DMS114 treated with DMSO at 0.1 percent for 48 hours (cell line): ENCODE measurements around the gene UBFD1.
"Not testable (repeated sequence)": the region's sequence is repeated elsewhere in the genome, so short reads cannot be mapped to it uniquely, and the experiment has no call there.

Experiments used
- DNase-seq: peaks from one replicate; lab custom pipeline; 2025; ENCODE audit not compliant: unreplicated experiment; lab: John Stamatoyannopoulos, UW

UBFD1 gene

DNA sequence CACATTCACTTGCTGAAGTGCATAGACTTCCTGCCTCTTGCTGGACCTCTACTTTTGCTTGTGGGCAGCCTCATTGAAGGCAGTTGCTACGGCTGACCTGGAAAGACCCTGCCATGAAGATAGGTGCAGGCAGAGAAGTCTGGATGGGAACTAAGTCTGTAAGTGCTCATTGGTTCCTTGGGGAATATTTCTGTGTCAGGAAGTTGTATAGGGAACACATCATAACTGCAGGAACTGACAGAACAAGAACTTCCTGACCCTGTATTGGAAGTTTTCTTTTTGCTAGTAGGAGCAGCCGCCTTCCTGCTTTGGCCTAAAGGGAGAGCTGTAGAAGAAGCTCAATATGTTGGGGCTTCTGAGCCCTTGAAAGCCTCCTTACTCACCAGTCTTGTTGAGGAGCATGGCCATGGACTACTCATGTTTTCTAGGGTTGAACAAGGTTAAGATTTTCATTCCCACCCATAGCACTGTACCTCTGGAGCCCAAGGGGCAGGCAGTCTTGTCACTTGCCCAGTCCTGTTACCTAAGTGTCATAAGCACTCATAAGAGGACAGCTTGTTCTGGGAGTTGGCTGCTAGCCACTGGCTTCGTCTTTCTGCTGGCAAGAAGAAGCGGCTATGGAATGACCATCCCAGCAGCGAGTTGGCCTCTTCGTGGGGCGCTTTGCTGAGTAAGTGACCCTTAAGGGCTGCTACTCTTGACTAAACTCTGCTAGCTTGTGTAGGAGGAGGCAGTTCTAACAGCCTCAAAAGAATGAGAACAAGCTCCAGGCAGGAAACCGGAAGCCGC lies 7.2 kb downstream of the UBFD1 start:
- no peak for DNase-seq

DNA sequence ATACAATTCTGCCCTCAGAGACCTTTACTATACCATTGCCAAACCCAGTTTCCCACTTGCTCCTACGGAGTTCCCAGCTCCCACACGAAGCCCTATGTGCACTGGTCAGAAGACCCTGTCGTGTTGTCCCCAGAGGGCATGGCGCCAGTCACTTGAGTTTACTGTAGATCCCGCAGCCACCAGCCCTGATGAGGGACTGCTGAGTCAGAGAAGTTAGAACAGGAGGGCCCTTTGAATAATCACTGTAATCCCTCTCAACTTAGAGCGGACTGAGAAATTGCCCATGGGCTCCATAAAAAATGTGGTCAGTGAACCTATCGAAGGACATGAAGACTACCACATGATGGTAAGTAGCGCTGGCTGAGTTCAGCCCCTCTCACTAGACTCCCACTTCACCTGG lies 9.2 kb downstream of the UBFD1 start:
- no peak for DNase-seq

DNA sequence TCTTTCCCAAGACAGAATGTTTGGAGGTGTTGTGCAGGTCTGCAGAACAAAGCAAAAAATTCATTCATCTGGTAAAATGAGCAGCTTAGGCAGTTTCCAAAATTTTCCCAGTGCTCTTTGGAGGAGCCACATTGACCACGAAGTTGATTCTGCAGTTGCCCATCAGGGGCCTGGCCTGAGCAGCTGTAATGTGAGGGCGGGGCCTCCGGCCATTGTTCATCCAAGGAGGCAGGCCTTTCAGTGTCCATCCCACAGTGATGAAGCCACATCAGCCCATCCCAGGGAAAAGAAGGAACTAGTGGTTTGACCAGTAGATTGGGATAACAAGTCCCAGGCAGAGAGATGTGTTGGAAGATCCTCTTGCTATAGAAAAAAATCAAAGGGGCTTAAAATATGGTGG lies 10.1 kb downstream of the UBFD1 start:
- no peak for DNase-seq

DNA sequence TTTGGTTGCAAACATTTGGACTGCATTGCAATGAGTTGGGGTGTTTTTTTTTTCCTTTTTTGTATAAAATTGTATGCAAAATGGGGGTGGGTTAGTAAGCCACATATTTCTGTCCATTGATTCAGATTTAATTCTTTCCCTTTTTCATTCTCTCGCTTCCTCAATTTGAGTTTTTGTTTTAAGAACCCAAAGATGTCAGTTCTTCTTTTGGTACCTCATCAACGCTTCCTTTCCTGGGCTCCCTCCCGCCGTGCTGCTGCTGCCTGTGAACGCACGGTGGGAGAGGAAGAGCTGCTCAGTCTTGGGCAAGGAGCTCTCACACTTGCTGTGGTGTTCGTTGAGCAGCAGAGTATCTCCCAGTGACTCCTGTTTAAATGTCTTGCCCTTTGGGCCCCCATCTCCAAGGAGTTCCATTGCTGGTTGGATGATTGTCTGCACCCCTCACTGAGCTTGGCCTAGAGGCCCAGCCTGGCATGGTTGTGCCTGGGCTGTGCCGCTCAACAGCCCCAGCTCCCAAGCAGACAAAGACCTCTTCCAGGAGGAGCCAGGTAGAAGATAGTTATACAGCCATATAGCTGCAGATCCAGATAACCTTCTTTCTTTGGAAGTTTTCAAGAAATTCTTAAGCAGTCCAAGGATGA lies 13.6 kb downstream of the UBFD1 start:
- DNase-seq = no peak

DNA sequence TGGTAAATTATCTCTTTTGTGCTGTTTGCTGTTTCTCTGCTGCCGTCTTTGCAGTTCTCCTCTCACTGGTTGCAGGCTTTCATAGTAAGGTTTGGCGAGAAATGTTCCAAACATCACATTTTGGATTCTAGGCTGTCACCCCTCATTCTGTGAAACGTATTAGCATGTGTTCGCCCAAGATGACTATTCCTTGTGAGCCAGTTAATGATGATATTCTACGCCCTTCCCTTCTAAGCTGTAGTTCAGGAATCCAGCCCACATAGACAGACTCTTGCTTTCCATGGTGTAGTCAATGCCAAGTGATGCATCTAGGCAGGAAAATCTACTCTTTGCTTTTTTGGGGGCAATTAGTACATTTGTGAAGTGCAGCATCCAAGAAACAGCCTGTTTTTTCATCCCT lies 14.4 kb downstream of the UBFD1 start:
- no peak for DNase-seq

DNA sequence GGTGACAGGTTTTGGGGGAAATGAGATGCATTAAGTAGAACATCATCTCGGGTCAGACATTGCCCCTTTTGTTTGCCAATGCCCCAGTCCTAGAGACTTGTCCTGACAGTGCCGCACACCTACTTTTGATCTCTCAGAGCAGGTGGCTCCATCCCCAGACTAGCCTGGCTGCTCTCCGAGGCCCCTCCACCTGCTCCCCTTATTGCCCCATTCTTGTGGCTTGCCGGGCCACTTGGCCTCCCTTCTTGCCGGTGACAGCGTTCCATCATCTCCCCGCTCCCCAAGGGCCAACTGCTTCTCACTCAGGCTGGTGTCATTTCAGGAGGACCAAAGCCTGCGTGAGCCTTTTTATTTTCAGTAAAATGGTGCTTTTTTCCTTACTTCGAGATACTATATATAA lies 14.9 kb downstream of the UBFD1 start:
- DNase-seq = no peak

DNA sequence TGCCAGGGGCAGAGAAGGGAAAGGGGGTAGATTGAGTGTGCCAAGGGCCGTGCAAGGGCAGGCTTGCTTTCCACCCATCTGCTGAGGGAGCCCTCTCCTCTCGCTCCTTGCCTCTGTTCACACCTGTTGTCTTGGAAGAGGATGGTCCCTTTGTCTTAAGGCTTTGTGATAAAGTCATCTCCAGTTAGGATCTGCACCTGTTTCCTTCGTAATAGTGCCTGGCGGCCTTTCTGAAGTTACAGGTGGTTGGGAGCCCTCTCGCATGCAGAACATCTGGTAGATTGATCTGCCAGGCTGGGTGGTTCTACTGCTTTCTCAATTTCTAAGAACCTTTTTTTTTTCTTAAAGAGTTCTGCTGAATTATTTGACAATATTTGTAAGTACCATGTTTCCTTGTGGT lies 16.3 kb downstream of the UBFD1 start:
- DNase-seq = no peak

DNA sequence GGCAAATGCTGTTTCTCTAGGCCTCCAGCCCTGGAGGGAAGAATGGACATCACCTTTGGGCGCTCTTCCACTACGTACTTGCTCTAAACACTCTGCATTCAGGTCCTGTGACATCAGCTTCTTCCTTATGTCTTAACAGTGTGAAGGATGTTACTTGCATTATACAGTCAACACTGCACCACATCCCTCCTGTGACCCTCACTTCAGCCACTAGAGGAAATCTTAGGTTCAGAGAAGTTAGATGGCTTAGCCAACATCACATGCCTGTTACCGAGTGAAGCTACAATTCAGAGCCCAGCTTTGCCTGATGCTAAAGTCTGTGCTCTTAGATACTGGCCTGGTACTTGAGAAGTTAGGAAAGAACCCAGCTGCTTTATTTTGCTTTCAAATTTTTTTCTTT lies 18.3 kb downstream of the UBFD1 start:
- DNase-seq = no peak

DNA sequence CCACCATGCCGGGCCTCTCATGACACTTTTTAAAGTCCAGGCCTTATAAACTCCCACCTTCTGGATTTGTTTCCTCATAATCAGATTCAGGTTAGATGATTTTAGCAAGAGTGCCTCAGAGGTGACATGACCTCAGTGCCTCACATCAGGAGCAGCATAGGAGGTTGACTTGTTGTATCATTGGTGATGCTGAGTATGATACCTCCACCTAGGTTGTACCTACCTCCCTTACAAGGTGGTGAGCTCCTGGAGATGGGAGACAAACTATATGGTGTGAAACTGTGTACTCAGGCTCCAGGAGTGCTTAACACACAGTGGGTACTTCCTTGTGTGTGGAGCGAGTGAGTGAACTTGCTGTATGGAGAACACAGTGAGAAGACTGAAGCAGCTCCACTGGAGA lies 20.0 kb downstream of the UBFD1 start:
- DNase-seq = no peak

DNA sequence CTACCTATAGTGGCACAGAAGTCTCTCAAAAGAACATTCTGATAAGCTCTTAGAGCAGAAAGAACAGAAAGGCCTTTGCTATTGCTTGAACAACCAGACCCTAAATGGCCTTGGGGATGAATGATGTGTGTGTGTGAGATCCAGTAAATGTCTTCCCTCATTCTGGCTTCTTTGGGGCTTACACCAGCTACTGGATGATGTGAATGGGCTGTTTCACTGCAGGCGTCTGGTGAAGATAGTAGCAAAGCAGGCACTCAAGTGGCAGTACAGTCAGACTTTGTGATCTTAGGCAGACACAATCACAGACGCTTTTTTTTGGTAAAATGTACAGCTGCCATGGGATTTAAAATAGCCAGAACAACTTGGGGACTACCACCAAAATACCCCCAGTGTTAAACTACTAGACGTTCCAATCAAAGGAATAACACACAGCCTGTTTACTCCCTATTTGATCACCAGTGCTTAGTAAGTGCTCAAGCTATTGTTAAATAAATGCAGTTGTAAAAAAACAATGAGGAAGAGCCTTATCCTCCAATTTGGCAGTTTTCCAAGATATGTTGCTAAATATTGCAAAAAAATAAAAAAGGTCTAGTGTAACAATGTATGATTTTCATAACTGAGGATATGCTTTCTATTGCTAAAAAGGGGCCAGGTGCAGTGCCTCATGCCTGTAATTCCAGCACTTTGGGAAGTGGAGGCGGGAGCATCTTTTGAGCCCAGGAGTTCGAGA lies 20.7 kb downstream of the UBFD1 start:
- no peak for DNase-seq

DNA sequence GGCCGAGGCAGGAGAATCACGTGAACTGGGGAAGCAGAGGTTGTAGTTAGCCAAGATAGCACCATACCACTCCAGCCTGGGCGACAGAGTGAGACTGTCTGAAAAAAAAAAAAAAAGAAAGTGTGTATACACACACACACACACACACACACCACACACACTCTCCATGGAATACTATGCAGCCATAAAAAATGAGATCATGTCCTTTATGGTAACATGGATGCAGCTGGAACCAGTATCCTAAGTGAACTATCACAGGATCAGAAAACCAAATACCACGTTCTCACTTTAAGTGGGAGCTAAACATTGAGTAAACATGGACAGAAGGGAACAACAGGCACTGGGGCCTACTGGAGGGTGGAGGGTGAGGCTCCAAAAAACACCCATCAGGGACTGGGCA lies 21.8 kb downstream of the UBFD1 start:
- no peak for DNase-seq

DNA sequence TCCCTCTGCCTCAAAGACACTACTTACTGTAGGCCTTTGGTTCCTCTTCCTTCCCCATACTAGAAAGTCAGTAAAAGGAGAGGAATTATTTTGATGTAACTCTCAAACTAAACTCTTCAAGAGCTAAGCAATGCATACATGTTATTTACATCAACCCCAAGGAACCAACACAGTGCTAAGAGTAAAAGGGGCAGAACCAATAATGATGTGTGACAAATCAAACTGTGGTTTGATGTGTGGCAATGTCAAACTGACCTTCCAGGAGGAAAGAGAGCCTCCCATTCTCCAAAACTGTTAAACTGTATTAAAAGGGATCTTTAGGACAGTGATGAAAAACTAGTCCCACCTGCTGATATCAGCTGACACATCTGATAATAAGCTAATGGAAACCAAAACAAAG lies 22.9 kb downstream of the UBFD1 start:
- no peak for DNase-seq

DNA sequence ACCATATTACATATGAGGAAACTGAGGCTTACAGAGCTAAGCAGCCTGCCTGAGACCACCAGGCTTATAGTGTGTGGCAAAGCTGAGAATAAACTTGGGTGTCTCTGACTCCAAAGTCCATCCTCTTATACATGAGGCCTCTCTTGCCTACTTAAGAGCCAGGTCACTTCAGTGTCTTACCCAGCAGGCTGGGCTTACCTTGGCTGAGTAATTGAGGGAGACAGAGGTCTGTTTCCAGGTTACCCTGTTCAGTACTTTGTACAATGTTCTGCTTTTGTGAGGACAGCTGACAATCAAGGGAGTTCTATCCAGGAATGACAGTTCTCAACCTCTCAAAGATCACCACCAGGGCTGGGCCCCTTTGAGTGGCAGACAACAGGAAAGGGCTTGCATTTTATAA lies 24.2 kb downstream of the UBFD1 start:
- no peak for DNase-seq

DNA sequence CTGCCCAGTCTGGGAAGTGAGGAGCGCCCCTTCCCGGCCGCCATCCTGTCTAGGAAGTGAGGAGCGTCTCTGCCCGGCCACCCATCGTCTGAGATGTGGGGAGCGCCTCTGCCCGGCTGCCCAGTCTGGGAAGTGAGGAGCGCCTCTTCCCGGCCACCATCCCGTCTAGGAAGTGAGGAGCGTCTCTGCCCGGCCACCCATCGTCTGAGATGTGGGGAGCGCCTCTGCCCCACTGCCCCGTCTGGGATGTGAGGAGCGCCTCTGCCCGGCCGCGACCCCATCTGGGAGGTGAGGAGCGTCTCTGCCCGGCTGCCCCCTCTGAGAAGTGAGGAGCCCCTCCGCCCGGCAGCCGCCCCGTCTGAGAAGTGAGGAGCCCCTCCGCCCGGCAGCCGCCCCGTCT lies 25.7 kb downstream of the UBFD1 start:
- DNase-seq = not testable (repeated sequence)

DNA sequence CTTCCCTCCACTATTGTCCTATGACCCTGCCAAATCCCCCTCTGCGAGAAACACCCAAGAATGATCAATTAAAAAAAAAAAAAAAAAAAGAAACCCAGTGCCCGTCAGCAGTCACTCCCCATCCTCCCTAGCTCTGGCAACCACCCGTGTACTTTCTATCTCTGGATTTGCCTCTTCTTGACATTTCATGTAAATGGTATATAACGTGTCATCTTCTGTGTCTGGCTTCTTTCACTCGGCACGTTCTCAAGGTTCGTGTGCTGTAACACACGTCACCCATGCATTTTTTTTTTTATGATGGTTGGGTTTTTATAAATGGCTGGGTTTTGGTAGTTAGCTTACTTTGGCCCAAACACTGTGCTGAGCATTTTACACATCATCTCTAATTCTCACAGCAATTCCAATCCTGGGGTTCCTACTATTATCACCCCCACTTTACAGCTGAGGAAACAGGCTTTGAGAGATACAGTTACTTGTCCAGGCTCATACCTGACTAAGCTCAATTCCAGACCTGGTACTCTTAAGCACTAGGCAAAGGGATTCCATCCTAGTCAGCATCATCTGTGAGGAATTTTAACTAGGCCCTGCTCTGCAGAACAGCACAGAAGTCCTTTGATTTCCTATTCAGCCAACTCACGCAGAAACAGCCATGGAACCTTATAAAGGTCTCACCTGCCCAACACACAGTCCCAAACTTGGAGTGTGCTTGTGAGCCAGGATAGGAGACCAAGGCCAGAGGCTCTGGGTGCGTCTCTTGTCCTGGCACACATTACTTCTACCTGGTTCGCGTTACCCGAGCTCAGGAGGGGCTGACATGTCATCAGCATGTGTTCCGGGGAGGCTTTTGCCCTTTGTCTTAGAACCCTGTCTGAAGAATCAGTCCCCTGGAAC lies 26.9 kb downstream of the UBFD1 start:
- no peak for DNase-seq

DNA sequence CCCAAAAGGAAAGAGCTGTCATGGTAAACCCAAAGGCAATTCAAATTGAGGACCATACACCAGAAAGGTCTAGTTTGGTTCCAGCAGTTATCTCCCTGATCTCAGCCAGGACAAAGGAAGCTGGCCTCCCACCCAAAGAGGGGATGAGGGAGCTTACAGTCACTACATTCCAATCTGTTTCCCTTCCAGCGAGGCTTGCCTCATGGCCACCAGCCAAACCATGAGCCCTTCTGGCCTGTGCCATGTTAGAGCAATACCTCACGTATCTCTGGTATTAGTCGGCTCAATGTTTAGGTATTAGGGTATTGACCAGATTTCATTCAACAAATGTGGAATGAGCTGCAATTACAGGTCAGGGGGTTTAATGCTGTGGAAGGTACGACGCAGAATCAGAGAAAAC lies 30.2 kb downstream of the UBFD1 start:
- no peak for DNase-seq

DNA sequence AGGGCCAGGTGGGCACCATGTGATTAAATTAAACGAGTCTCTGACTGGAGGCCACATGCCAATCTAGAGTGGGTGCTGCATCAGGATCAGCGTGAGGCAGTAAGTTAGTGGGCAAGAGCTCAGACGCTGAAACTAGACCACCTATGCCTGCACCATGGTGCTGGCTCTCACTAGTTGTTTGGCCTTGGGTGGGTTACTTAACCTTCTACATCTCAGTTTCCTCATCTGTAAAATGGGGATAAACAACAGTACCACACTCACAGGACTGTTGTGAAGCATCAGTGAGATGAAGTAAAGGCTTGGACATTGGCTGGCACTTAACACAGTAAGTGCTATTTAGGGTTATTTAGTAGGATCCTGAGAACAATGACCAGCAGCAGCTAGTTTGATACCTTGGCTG lies 32.7 kb downstream of the UBFD1 start:
- no peak for DNase-seq

DNA sequence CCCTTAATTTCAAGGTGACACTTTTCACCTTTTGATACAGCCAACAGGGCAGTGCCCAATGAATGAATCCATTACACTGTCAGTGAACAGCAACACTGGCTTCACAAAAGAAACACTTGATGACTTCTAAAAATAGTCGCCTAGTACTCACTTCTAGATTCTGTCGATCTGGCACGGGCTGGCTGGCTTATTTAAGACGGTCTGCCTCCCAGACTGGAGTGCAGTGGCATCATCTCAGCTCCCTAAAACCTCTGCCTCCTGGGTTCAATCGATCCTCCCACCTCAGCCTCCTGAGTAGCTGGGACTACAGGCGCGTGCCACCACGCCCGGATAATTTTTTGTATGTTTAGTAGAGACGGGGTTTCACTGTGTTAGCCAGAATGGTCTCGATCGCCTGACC lies 36.7 kb downstream of the UBFD1 start:
- no peak for DNase-seq

DNA sequence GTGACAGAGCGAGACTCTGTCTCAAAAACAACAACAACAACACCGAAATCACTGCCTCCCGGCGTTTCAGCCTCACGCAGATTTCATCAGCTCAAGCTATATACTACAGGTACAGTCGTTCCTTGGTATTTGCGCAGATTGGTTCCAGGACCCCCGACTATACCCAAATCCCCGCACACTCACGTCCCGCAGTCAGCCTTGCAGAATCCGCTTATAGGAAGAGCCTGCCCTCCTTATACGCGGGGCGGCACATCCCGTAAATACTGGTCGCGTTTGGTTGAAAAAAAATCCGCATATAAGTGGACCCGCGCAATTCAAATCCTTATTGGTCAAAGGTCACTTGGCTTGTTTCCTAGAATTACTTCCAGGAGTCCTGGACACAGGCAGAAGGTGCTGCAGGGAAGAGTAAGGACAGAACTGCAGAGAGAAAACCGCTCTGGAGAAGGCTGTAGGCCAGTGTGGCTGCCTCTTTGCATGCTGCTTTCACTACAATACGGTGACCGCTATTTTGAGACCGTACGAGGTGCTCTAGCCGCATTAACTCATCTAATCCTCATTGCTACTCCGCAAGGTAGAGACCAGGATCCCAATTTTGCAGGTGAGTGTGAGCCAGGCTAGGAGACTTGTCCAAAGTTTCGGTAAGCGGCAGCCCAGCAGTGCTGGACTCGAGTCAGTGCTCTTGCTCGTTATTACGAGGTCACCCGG lies 37.9 kb downstream of the UBFD1 start:
- DNase-seq = no peak

DNA sequence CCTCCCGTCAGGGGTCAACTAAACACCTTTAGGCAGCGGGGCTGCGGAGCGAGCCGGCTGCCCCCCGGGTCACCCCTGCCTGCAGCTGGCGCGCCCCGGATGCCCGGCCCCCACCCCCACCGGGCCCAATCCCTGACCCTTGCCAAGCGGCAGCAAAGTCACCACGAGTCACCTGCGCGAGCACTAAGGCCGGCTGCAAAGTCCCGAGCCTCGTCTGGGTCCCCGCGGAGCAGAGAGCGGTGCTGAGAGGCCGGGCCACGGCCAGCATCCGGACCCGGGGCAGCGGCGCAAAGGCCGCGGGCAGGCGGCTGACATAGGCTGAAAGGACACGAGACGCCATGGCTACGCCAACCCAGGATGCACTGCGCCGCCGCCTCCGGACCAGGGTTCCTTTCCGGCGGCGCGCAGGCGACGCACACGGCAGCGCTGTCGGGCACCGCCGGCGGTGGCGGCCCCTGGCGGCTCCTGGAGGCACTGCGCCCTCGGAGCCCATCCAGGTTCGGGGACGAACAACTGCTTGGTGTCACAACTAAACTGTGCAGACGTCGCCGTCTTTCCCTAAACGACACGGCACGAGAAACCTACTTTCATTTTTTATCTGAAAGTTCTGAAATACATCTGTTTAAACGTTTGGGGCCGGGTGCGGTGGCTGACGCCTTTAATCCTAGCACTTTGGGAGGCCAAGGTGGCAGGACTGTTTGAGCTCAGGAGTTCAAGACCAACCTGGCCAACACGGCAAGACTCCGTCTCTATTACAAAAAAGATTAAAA lies 38.6 kb downstream of the UBFD1 start, which contains the start of gene NDUFAB1:
TSS of gene NDUFAB1 (minus strand) at position 366 of the 770 bp plus-strand sequence. CDS start at position 340, 26 bp downstream.
- DNase-seq = peak; percentile 67
